Activated naive CD4-positive, alpha-beta T cell treated with anti-CD3 and anti-CD28 coated beads for 36 hours (primary cell): ENCODE results near the gene KLK13. TPM values are rescaled to one million over a fixed set of nuclear protein-coding genes. Genes with fewer than 3 reads are reported as not detected.

Source experiments
- CTCF ChIA-PET: fragments of 350-600 bp; sonication (Branson Sonifier 250); formaldehyde crosslinking; loops from one replicate; lab custom pipeline; 2021; ENCODE audit warnings: antibody characterized with exemption; lab: Charles Lee
- DNase-seq: peaks from one replicate; pipeline ENCODE4 v3.0.0-alpha.2; 2020
- H3K27ac Mint-ChIP-seq: one replicate; pipeline ENCODE4 v1.8.0; 2021; ENCODE audit warnings: mild to moderate bottlenecking, mixed read lengths
- H3K27me3 Mint-ChIP-seq: one replicate; pipeline ENCODE4 v1.8.0; 2021; ENCODE audit warnings: low read depth, mixed read lengths
- H3K36me3 Mint-ChIP-seq: one replicate; pipeline ENCODE4 v1.8.0; 2021; ENCODE audit warnings: low read depth, mixed read lengths
- H3K4me1 Mint-ChIP-seq: one replicate; pipeline ENCODE4 v1.8.0; 2021; ENCODE audit warnings: low read depth, mixed read lengths
- H3K4me3 Mint-ChIP-seq: one replicate; pipeline ENCODE4 v1.8.0; 2021; ENCODE audit warnings: mild to moderate bottlenecking, moderate library complexity, mixed read lengths
- H3K9me3 Mint-ChIP-seq: one replicate; pipeline ENCODE4 v1.8.0; 2021; ENCODE audit warnings: mixed read lengths
- intact Hi-C: fragments of 100-400 bp; cut with micrococcal nuclease; formaldehyde crosslinking; loops from one replicate; pipeline ENCODE4 v1.15.1; 2023
- total RNA-seq, 2 experiments: library from RNA; stranded (reverse); gene quantifications; one replicate each; pipeline ENCODE4 v1.2.3, GENCODE V29; 2021

KLK13 gene
- total RNA-seq, 2 experiments from 2014 or later = not detected

DNA sequence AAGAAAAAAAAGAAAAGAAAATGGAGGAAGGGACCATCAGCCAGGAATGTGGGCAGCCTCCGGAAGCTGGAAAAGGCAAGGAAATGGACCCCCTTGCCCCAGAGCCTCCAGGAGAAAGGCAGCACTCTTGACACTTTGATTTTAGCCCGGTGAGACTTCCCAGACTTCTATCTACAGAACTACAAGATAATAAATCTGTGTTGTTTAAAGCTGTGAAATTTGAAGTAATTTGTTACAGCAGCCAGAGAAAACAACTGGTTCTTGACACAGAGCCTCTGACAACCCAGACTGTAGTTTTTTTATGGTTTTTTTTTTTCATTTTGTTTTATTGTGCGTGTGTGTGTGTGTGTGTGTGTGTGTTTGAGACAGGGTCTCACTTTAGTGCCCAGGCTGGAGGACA is 35.7 kb upstream of the KLK13 start:
- H3K9me3 Mint-ChIP-seq = no peaks in the 10 kb centered on the region
- no peak for DNase-seq
- CTCF ChIA-PET = interaction anchor here (0.6 kb wide), 1 partner anchor 8 kb away, joined by 5 read pairs; no protein-coding TSS in a partner anchor
- no peak overlapping the region for H3K4me3 Mint-ChIP-seq
- H3K4me1 Mint-ChIP-seq = peaks cover 50% of the 10 kb centered on the region
- intact Hi-C loops = loop anchor here (10.0 kb wide), 1 partner anchor 376 kb away; the partner anchor contains the start of gene CLEC11A
- H3K27me3 Mint-ChIP-seq = no peaks in the 10 kb centered on the region
- H3K36me3 Mint-ChIP-seq = peaks cover 22% of the 10 kb centered on the region
- H3K27ac Mint-ChIP-seq = no peak overlapping the region

- Mint-ChIP-seq H3K9me3 (no peaks in the 10 kb centered on the region), H3K4me1 (peaks cover 40% of the 10 kb centered on the region), H3K4me3 (peak overlapping the region; percentile 45), H3K27ac (peak overlapping the region; percentile 41), H3K36me3 (peaks cover 19% of the 10 kb centered on the region), H3K27me3 (no peaks in the 10 kb centered on the region)
- CTCF ChIA-PET = interaction anchor here (0.8 kb wide), 1 partner anchor 78 kb away, joined by 3 read pairs; no protein-coding TSS in a partner anchor
- intact Hi-C loops = no loop called here
- no peak for DNase-seq
Observed at GRCh38 chr19:51099047-51099382, 34.1 kb upstream of the KLK13 start.

DNA sequence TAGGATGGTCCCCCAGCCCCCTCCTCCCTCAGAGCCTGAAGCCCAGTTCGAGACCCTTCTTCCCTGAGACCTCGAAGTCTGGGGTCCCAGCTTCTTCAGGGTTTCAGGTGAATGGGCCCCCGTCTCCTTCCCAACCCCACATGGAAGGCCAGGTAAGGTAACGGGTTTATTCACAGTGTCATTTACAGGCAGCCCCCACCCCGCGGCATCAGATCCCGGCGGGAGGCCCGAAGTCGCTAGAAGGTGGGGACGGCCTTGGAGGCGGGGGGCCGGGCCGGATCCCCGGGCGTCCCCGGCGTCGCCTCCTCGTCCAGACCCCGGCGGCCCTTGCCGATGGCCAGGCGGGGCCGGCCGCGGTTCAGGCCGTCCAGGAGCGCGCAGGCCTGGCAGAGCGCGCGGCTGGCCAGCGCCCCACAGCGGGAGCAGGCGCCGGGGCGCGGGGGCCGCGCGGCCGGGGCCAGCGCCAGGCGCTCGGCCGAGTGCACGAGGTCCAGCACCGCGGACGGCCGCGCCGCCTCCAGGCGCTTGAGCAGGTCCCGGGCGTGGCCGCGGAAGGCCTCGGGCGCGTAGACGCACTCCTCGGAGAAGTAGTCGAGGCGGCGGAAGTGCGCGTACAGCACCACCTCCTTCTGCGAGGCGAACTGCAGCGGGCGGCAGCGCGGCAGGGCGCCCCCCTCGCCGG is 33.6 kb upstream of the KLK13 start:
- Mint-ChIP-seq H3K4me3 (peak overlapping the region; percentile 18), H3K36me3 (peaks cover 17% of the 10 kb centered on the region), H3K27me3 (no peaks in the 10 kb centered on the region), H3K27ac (no peak overlapping the region), H3K4me1 (peaks cover 37% of the 10 kb centered on the region), H3K9me3 (no peaks in the 10 kb centered on the region)
- intact Hi-C loops = no loop called here
- peak; percentile 56 for DNase-seq
- CTCF ChIA-PET = no interaction called here

DNA sequence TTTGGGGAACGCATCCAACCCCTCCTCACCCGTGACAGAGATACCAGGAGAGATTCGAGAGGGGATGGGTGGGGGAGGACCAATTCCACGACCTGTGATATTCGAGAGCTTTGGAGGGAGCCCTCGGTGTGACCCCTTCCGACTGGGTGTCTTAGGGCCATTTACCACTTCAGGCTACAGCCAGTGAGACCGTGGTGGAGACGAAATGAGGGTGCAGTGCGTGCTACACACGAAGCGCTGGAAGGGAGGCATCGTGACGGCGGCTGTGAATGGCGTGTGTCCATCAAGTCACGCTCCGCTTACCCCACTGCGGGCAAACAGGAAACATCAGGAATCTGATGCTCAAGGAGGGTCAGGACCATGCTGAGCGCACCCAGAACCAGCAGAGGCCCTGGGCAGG is 32.9 kb upstream of the KLK13 start:
- CTCF ChIA-PET = interaction anchor here (2.1 kb wide), 1 partner anchor 61 kb away, joined by 5 read pairs; no protein-coding TSS in a partner anchor
- Mint-ChIP-seq H3K36me3 (peaks cover 17% of the 10 kb centered on the region), H3K4me3 (peak overlapping the region; percentile 18), H3K27ac (no peak overlapping the region), H3K4me1 (peaks cover 37% of the 10 kb centered on the region), H3K9me3 (no peaks in the 10 kb centered on the region), H3K27me3 (no peaks in the 10 kb centered on the region)
- DNase-seq = no peak
- intact Hi-C loops = no loop called here

DNA sequence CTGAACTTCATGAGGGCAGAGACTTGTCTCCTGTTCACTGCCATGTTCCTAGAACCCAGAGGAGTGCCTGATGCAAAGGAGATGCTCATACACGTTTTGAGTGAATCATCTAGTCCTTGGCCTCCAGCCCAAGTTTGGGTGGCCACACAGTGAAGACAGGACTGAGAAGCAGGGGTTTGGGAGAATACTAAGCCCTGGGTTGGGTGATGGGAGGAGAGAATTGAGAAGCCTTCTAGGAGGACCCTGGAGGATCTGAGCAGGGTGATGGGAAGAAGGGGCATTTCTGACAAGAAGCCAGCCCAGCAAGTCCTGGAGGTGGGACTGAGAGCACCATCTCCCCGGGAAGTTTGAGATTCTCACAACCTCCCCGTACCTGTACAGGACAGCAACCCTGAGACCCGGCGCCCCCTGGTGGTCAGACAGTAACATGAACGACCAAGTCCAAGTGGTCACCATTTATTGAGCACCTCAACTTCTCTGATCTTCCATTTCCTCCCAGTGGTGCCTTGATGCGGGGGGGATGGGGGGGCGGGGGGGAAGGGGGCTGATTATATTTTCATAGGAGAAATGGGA is 32.4 kb upstream of the KLK13 start:
- intact Hi-C loops = no loop called here
- H3K9me3 Mint-ChIP-seq = no peaks in the 10 kb centered on the region

GRCh38 chr19:51096473-51097165 is 31.7 kb upstream of the KLK13 start:
- H3K4me1 Mint-ChIP-seq = peaks cover 28% of the 10 kb centered on the region
- no peaks in the 10 kb centered on the region for H3K27me3 Mint-ChIP-seq
- H3K9me3 Mint-ChIP-seq = no peaks in the 10 kb centered on the region
- CTCF ChIA-PET = interaction anchor here (0.6 to 3.1 kb wide), 17 partner anchors 8 to 356 kb away, joined by 3 to 22 read pairs (median 3); no protein-coding TSS in a partner anchor
- no peak overlapping the region for H3K4me3 Mint-ChIP-seq
- no peak for DNase-seq
- intact Hi-C loops = loop anchor here (1.0 kb wide), 1 partner anchor 75 kb away; no protein-coding TSS in a partner anchor
- peaks cover 13% of the 10 kb centered on the region for H3K36me3 Mint-ChIP-seq
- no peak overlapping the region for H3K27ac Mint-ChIP-seq

More for the DNA sequence above, 32.4 kb upstream of the KLK13 start:
- H3K36me3 Mint-ChIP-seq = peaks cover 13% of the 10 kb centered on the region
- CTCF ChIA-PET = interaction anchor here (0.7 to 3.1 kb wide), 14 partner anchors 8 to 355 kb away, joined by 3 to 22 read pairs (median 4); no protein-coding TSS in a partner anchor
- no peak overlapping the region for H3K27ac Mint-ChIP-seq
- DNase-seq = peak; percentile 83
- no peak overlapping the region for H3K4me3 Mint-ChIP-seq
- H3K27me3 Mint-ChIP-seq = no peaks in the 10 kb centered on the region
- H3K4me1 Mint-ChIP-seq = peaks cover 32% of the 10 kb centered on the region

- peaks cover 13% of the 10 kb centered on the region for H3K36me3 Mint-ChIP-seq
- peaks cover 20% of the 10 kb centered on the region for H3K4me1 Mint-ChIP-seq
- CTCF ChIA-PET = interaction anchor here (0.6 to 3.1 kb wide), 3 partner anchors 74 to 1250 kb away, joined by 3 to 22 read pairs (median 5); no protein-coding TSS in a partner anchor
- H3K4me3 Mint-ChIP-seq = no peak overlapping the region
- peak; percentile 60 for DNase-seq
- no peaks in the 10 kb centered on the region for H3K27me3 Mint-ChIP-seq
- H3K9me3 Mint-ChIP-seq = no peaks in the 10 kb centered on the region
- intact Hi-C loops = loop anchor here (1.0 kb wide), 1 partner anchor 164 kb away; no protein-coding TSS in a partner anchor
- H3K27ac Mint-ChIP-seq = no peak overlapping the region
Observed at GRCh38 chr19:51094696-51095279, 29.9 kb upstream of the KLK13 start.

DNA sequence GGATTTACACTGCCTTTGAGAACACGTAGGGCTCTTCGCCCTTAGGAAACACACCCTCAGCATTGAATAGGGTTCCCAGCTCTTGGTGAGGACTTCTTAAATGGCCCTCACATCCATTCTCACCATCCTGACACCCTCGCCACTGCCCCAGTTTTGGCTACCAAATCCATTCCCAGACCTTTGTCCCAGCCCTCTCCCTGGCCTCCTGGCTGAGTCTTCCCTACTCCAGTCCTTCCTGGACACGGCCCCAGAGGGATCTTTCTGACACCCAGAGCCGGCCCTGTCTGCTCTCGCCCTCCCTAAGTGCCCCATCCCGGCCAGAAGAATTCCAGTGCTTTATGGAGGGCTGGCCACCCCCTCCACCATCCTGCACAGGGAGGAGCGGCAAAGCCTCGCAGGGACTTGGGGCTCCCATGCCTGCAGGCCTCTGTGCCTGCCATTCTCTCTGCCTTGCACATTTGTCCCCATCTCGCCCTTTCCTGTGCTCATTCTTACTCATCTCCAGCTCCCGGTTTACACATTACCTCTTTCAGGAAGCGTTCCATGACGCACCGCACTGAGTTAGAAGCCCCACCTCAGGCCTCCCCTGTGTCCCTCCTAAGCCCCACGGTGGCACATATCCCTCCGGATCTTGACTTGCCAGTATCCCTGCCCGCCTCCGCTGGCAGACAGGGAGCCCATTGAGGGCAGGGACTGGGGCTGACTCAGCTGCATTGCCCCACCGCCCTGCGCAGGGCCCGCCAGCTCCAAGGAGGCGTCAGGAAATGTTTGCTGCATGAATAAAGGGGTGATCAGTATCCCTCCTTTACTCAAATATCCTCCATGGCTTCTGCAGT is 28.8 kb upstream of the KLK13 start:
- Mint-ChIP-seq H3K4me3 (no peak overlapping the region), H3K9me3 (no peaks in the 10 kb centered on the region), H3K27me3 (no peaks in the 10 kb centered on the region), H3K36me3 (peaks cover 11% of the 10 kb centered on the region), H3K4me1 (peaks cover 15% of the 10 kb centered on the region), H3K27ac (no peak overlapping the region)
- intact Hi-C loops = loop anchor here (1.0 kb wide), 1 partner anchor 163 kb away; no protein-coding TSS in a partner anchor
- CTCF ChIA-PET = interaction anchor here (3.1 kb wide), 1 partner anchor 73 kb away, joined by 22 read pairs; no protein-coding TSS in a partner anchor
- DNase-seq = no peak

- intact Hi-C loops = no loop called here
- H3K27ac Mint-ChIP-seq = no peak overlapping the region
- H3K4me3 Mint-ChIP-seq = no peak overlapping the region
- H3K36me3 Mint-ChIP-seq = peaks cover 11% of the 10 kb centered on the region
- peaks cover 15% of the 10 kb centered on the region for H3K4me1 Mint-ChIP-seq
- H3K9me3 Mint-ChIP-seq = no peaks in the 10 kb centered on the region
- DNase-seq = no peak
- no peaks in the 10 kb centered on the region for H3K27me3 Mint-ChIP-seq
- CTCF ChIA-PET = no interaction called here
Observed at GRCh38 chr19:51093101-51093500, 28.2 kb upstream of the KLK13 start.

DNA sequence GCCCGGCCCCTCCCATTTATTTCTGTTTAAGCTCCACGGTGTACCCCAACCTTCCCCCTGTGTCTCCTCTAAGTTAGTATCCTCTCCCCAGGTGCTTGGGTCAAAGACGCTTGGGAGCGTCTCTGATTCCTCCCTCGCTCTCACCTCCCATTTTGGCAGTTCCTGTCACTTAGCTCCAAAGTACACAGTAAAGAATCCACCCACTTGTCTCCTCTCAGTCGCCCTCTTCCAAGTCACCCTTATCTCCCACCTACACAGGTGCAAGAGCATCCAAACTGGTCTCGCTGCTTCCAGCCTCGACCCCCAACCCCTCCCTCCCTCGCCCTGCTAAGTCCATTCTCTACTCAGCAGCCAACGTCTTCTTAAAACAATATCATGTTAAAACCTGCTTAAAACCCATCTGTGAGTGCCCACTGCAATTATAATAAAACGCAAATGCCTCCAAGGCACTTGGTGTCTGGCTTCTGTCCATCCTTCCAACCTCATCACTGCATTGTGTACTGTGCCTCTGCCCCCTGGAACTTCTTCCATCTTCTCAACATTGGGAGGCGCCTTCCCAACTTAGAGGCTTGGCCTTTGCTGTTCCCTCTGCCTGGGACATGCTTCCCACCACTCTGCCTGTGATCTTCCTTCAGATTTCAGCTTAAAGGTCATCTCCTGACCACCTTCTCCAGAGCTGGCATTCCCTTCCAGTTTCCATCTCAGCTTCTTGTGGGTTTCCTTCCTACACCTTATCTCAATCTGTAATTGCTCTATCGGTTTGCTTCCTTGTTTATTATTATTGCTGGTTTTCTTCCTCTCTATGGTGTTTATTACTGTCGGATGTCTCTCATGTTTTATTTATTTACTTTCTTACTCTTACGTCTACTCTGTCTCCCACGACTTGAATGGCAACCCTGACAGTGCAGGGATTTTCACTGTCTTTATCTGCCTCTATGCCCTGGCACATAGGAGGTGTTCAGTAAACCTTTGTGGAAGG is 27.3 kb upstream of the KLK13 start:
- Mint-ChIP-seq H3K4me3 (no peak overlapping the region), H3K9me3 (no peaks in the 10 kb centered on the region), H3K36me3 (peaks cover 5% of the 10 kb centered on the region), H3K27me3 (no peaks in the 10 kb centered on the region), H3K4me1 (peaks cover 7% of the 10 kb centered on the region), H3K27ac (no peak overlapping the region)
- intact Hi-C loops = no loop called here
- CTCF ChIA-PET = no interaction called here
- no peak for DNase-seq
